Esophagus muscularis mucosa (tissue), 4 donors: ENCODE results near the gene HOXB9. TPM values are rescaled to one million over a fixed set of nuclear protein-coding genes. Genes with fewer than 3 reads are reported as not detected.

Experiments used
- DNase-seq: peaks from one replicate; pipeline ENCODE4 v3.0.0-alpha.2; 2017; ENCODE audit errors: extremely low spot score
- H3K27ac ChIP-seq, 4 donors: fragments of 200-600 bp; sonication (generic); replicated peaks in 1 of 4; 1 replicate in 3 of 4; 2 replicates in 1 of 4; pipeline ENCODE4 v1.5.1; 2016 to 2019; ENCODE audit warnings: mild to moderate bottlenecking in 1 of 4
- H3K27me3 ChIP-seq, 4 donors: fragments of 200-600 bp; sonication (generic); one replicate each; pipeline versions ENCODE4 v1.5.1 to v1.6.0; 2016 to 2019
- H3K36me3 ChIP-seq, 4 donors: fragments of 200-600 bp; sonication (generic); one replicate each; pipeline ENCODE4 v1.5.1; 2016 to 2019
- H3K4me1 ChIP-seq, 4 donors: fragments of 200-600 bp; sonication (generic); one replicate each; pipeline ENCODE4 v1.5.1; 2016 to 2019
- H3K4me3 ChIP-seq, 4 donors: fragments of 200-600 bp; sonication (generic); 1 replicate in 2 of 4; 2 replicates in 2 of 4; pipeline ENCODE4 v1.5.1; 2016 to 2019; ENCODE audit warnings: mild to moderate bottlenecking in 4 of 4, moderate library complexity in 1 of 4
- H3K9me3 ChIP-seq, 4 donors: fragments of 200-600 bp; sonication (generic); 1 replicate in 3 of 4; 2 replicates in 1 of 4; pipeline ENCODE4 v1.5.1; 2016 to 2019
- EP300 ChIP-seq: sonication (generic); formaldehyde crosslinking; IDR thresholded peaks from one replicate; pipeline ENCODE4 v1.6.1; 2017; ENCODE audit warnings: antibody characterized with exemption
- POLR2A ChIP-seq: fragments of 450-650 bp; IDR thresholded peaks from one replicate; pipeline ENCODE4 v1.6.1; 2017; ENCODE audit warnings: antibody characterized with exemption, moderate library complexity, mild to moderate bottlenecking, low read depth
- POLR2AphosphoS5 ChIP-seq, 2 donors: sonication (generic); formaldehyde crosslinking; IDR thresholded peaks; one replicate each; pipeline ENCODE4 v1.6.1; 2017; ENCODE audit warnings: antibody characterized with exemption in 2 of 2
- WGBS: methylation state at CpG from one replicate; pipeline ENCODE4 v1.1.5; 2018; 5-methylcytosine and 5-hydroxymethylcytosine counted together
- intact Hi-C: fragments of 100-400 bp; cut with DNase I; formaldehyde crosslinking; loops from one replicate; pipeline ENCODE4 v1.15.1; 2023
- total RNA-seq, 4 donors: library from RNA; depleted of rRNA; stranded (reverse); fragments of >200 nt; gene quantifications; one replicate each; pipeline versions ENCODE4 v1.1.0 to v1.2.1, GENCODE V29; 2016
- TF ChIP-seq, protein P1 (sequence below), 3 experiments: fragments of 200-600 bp in 2 of 3; fragments of 450-650 bp in 1 of 3; sonication (generic) in 2 of 3; IDR thresholded peaks; one replicate each; pipeline ENCODE4 v1.5.1; 2017 to 2019; ENCODE audit warnings: antibody characterized with exemption in 3 of 3, mild to moderate bottlenecking in 2 of 3, moderate library complexity in 1 of 3

The HOXB9 gene
- total RNA-seq, 4 donors from 2014 or later: not detected

- Histone ChIP-seq H3K36me3 (no peaks in the 10 kb centered on the region), H3K27ac (no peak within 1 kb of the TSS), H3K9me3 (no peaks in the 10 kb centered on the region), H3K27me3 (peaks cover 18 to 100% (median 92%) of the 10 kb centered on the region in 4 donors), H3K4me1 (peaks cover 7 to 20% (median 15%) of the 10 kb centered on the region in 4 donors), H3K4me3 (peak within 1 kb of the TSS in 2 of 4 donors; percentile 8 to 16)
- intact Hi-C loops: no loop called here
- WGBS: 17% methylated on average over 16 of the region's 16 CpGs
- TF ChIP-seq EP300: no peak
- TF ChIP-seq, protein P1, sequence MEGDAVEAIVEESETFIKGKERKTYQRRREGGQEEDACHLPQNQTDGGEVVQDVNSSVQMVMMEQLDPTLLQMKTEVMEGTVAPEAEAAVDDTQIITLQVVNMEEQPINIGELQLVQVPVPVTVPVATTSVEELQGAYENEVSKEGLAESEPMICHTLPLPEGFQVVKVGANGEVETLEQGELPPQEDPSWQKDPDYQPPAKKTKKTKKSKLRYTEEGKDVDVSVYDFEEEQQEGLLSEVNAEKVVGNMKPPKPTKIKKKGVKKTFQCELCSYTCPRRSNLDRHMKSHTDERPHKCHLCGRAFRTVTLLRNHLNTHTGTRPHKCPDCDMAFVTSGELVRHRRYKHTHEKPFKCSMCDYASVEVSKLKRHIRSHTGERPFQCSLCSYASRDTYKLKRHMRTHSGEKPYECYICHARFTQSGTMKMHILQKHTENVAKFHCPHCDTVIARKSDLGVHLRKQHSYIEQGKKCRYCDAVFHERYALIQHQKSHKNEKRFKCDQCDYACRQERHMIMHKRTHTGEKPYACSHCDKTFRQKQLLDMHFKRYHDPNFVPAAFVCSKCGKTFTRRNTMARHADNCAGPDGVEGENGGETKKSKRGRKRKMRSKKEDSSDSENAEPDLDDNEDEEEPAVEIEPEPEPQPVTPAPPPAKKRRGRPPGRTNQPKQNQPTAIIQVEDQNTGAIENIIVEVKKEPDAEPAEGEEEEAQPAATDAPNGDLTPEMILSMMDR (IDR thresholded peaks at IDR 0.05): no peak
- no peak for TF ChIP-seq POLR2AphosphoS5 (IDR thresholded peaks at IDR 0.05)
- no peak for TF ChIP-seq POLR2A
- DNase-seq: no peak
These were observed 21.3 kb downstream of the HOXB9 start, which contains the start of gene HOXB6 for GRCh38 chr17:48604770-48605329. Gene HOXB6, minus strand, starts transcription at chr17:48604986. Its CDS starts 6,836 bp downstream, at chr17:48598150.

DNA sequence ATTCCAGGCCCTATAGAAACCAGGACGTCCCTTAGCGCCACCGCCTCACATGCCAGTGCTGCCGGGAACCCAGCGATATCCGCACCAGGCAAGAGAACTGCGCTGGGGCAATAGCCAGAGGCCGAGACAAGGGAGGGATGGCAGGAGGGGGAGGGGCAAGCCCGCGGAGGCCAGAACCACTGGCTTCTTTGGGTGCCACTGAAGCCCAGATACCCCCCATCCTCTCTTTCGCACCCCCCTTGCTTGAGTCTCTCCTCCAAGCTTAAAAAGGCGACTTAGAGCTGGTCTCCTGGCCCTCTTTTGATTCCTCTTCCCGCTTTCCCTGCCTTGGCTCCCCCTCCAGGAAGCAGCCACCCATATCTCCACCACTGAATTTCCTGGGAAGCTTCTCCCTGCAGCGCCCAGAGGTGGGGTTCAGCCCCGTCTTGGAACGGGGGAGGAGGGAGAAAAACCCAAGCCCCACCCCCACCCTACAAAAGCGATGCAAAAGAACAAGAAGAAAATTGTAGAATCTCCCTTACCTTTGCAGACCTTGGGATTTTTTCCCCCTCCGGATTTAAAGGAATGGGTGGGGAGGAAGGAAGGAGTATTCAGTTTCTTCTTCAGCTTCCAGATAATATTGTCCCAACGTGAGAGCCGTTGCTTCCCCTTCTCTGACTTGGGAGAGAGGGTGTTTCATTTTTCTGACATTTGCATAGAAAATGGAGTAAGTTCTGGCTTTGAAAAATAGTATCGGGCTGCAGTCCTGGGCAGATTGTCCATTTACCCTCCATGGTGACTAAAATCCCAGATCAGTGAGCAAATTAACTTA lies 22.0 kb downstream of the HOXB9 start:
- no peaks in the 10 kb centered on the region for H3K9me3 ChIP-seq
- H3K4me3 ChIP-seq: peak overlapping the region in 2 of 4 donors; percentile 8 to 16
- H3K4me1 ChIP-seq: peaks cover 5 to 18% (median 12%) of the 10 kb centered on the region in 4 donors
- no peaks in the 10 kb centered on the region for H3K36me3 ChIP-seq
- WGBS: 10% methylated on average over 20 of the region's 21 CpGs
- no peak overlapping the region for H3K27ac ChIP-seq
- no peak for TF ChIP-seq EP300
- TF ChIP-seq, protein P1 (IDR thresholded peaks at IDR 0.05): no peak
- TF ChIP-seq POLR2AphosphoS5 (IDR thresholded peaks at IDR 0.05): no peak
- no peak for TF ChIP-seq POLR2A
- intact Hi-C loops: no loop called here
- peaks cover 18 to 100% (median 91%) of the 10 kb centered on the region in 4 donors for H3K27me3 ChIP-seq
- no peak for DNase-seq

GRCh38 chr17:48601539-48602425 lies 24.4 kb downstream of the HOXB9 start:
- DNase-seq: no peak
- Histone ChIP-seq H3K4me1 (peaks cover 18 to 38% (median 28%) of the 10 kb centered on the region in 4 donors), H3K36me3 (no peaks in the 10 kb centered on the region), H3K27me3 (peaks cover 18 to 100% (median 86%) of the 10 kb centered on the region in 4 donors), H3K9me3 (no peaks in the 10 kb centered on the region), H3K27ac (no peak overlapping the region), H3K4me3 (peak overlapping the region in 1 of 4 donors; percentile 12)
- 14% methylated on average over 14 of the region's 35 CpGs for WGBS
- intact Hi-C loops: no loop called here
- TF ChIP-seq EP300 (no peak), POLR2A (no peak), POLR2AphosphoS5 (IDR thresholded peaks at IDR 0.05) (no peak)
- TF ChIP-seq, protein P1 (IDR thresholded peaks at IDR 0.05): no peak

- Histone ChIP-seq H3K27ac (no peak overlapping the region), H3K4me3 (no peak overlapping the region), H3K4me1 (peaks cover 23 to 44% (median 34%) of the 10 kb centered on the region in 4 donors), H3K27me3 (peaks cover 18 to 100% (median 86%) of the 10 kb centered on the region in 4 donors), H3K9me3 (no peaks in the 10 kb centered on the region), H3K36me3 (no peaks in the 10 kb centered on the region)
- DNase-seq: no peak
- intact Hi-C loops: no loop called here
- WGBS: 24% methylated on average over 4 of the region's 4 CpGs
- TF ChIP-seq, protein P1 (IDR thresholded peaks at IDR 0.05): no peak
- no peak for TF ChIP-seq EP300
- no peak for TF ChIP-seq POLR2AphosphoS5 (IDR thresholded peaks at IDR 0.05)
- TF ChIP-seq POLR2A: no peak
These were observed 25.0 kb downstream of the HOXB9 start for GRCh38 chr17:48601207-48601538.
